CMK (cell line): ENCODE data around the gene RRP1.
"Not testable (repeated sequence)": the region's sequence is repeated elsewhere in the genome, so short reads cannot be mapped to it uniquely, and the experiment has no call there.

Experiments used
- DNase-seq: peaks from one replicate; pipeline ENCODE4 v3.0.0-alpha.2; 2010; ENCODE audit warnings: low read depth

Gene RRP1

DNA sequence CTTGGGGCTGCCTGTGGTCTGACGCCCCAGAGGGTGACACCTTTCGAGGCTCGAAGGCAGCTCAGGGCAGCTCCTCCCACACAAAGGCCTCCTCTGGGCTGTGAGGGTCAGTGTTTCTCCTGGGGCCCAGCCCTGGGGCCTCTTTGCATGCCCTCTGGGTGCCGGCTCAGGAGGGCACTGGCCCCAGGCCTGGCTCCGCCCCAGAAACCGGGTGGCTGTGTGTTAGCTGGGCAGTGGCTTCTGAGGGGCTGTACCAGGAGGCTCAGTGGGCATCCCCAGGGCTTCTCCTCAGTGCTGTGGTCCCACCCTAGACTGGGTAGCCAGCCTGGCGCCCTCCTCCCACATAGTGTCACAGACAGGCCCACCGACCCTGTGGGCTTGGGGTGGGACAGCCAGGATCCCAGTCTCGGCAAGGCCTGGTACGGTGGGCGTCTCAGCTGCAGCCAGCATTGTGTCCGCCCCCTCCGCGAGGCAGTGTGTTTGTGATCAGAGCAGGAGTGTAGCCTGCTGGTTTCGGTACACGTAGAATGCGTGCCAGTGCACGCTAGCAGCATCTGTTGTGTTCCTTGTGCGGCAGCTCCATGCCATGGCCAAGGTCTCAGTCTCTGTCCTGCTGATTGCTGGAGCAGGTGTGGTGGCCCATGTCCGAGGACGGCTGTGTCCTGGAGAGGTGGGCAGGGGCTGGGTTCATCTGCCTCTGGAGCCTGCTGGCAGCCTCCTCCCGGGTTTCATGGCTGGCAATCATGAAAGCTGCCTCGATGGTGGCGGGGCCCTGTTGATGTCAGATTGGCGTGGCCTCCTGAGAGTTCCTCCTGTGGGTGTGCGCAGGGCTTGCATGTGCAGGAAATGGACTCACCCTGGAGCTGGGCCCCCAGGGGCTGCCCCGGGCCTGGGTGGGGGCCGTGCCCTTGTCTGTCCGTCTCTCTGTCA is 28.0 kb downstream of the RRP1 start:
- no peak for DNase-seq

DNA sequence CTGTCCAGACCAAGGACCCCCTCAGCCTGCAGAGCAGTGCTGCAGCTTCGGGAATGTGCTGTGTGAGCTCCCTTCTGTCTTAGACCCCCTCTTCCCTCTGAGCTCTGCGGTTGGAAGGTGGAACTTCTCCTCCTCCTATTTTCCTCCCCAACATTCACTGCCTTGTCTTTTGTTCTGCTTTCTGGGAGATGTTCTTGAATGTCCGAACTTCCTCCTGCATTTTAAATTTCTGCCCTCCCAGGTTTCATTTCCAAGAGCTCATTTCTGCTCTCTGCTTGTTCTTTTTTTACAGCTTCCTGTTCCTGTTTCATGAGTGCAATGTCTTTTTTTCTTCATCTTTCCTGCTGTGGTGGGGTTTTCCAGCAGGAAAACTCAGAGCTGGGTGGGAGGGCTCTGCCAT is 29.3 kb downstream of the RRP1 start:
- no peak for DNase-seq

DNA sequence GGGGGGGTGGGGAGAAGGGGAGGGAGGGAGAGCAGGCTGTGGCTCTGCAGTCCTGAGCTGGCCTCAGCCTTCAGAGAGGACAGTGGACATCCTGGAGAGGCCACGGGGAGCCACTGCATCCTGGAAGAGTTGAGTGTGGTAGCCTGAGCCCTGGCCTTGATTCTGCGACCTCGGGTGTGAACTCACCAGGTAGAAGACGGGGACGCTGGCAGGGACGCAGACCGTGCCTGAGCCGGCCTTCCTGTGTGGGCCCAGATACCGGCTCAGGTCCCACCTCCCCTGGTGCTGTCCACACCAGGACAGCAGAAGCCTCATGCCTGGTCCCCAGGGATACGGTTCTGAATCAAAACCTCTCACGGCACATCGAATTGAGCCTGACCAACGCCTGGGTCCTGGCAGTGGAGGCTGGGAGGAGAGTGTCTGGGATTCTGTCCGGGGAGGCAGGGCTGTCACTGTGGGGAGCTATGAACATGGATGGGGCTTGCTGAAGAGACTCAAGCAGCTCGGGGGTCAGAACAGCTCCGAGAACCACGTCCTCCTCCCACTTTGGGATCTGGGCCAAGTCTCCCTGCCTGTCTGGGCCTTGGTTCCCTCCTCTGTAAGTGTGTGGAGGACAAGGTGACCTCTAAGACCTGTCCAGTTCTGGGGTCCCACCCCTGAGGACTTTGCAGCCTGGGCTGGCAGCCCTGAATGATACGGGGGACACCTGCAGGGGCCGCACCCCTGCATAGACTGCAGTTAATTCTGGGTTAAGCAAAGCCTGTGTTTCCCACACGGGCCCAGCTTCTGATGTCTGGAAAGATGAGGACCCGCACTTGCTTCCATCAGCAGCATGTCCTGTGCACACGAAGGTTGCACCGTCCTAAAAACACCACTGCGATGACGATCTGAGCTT is 30.4 kb downstream of the RRP1 start:
- DNase-seq = no peak

DNA sequence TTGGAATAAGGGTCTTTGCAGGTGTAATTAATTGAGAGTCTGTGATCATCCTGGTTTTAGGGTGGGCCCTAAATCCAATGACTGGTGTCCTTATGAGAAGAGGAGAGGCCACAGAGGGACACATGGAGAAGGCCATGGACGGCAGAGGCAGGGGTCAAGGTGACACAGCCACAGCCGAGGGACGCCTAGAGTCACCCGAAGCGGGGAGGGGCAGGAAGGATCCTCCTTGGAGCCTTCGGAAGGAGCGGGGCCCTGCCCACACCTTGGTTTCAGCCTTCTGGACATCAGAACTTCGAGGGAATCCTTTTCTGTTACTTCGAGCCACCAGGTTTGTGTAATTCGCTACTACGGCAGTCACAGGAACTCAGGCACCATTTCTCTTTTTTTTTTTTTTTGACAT is 31.1 kb downstream of the RRP1 start:
- no peak for DNase-seq

DNA sequence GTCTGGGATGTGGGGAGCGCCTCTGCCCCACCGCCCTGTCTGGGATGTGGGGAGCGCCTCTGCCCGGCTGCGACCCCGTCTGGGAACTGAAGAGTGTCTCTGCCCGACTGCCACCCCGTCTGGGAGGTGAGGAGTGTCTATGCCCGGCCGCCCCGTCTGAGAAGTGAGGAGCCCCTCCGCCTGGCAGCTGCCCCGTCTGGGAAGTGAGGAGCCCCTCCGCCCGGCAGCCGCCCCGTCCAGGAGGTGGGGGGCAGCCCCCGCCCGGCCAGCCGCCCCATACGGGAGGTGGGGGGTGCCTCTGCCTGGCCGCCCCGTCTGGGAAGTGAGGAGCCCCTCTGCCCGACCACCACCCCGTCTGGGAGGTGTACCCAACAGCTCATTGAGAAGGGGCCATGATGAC is 32.8 kb downstream of the RRP1 start:
- not testable (repeated sequence) for DNase-seq

DNA sequence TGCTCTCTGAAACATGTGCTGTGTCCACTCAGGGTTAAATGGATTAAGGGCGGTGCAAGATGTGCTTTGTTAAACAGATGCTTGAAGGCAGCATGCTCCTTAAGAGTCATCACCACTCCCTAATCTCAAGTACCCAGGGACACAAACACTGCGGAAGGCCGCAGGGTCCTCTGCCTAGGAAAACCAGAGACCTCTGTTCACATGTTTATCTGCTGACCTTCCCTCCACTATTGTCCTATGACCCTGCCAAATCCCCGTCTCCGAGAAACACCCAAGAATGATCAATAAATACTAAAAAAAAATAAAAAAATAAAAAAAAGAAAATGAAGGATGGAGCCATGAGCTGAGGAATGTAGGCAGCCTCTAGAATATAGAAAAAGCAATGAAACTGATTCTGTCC is 33.4 kb downstream of the RRP1 start:
- not testable (repeated sequence) for DNase-seq

DNA sequence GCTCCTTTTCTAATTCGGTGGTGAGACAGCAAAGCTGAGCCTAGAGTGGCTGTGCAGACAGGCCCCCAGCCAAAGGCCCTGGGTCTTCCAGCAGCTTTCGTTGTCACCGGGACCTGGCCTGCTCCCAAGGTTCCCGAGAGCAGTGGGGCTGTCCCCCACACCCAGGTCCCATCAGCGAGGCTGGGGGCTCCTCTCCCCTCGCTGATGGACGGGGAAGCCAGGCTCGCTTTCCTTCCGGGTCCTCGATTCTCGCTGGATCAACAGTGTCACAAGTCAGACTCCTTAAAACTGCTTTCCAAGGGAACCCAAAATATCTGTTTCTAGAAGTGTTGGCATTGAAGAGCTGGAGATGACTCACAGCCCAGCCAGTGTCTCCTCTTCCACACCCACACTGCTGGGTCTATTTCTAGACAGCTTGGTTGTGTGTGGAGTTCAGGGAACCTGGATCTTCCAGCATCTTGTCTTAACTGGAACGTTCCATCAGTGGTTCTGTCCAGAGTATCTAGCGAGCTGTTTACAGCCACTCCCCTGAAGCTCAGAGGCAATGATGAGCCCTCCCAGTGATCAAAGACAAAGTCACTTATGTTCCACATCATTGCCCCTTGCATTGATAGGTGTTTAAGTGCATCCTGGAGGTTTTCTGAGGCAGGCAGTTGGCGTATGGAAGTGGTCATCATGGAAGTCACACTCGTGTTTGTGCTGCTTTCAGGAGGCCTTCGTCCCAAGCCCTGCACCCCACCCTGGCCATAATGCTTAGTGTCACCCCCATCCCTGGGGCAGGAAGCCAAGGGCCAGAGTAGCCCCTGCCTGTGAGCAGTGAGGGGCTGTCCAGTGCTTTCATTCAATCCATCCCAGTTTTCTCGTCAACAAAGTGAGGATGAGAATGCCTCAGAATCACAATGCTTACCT is 35.2 kb downstream of the RRP1 start:
- no peak for DNase-seq

DNA sequence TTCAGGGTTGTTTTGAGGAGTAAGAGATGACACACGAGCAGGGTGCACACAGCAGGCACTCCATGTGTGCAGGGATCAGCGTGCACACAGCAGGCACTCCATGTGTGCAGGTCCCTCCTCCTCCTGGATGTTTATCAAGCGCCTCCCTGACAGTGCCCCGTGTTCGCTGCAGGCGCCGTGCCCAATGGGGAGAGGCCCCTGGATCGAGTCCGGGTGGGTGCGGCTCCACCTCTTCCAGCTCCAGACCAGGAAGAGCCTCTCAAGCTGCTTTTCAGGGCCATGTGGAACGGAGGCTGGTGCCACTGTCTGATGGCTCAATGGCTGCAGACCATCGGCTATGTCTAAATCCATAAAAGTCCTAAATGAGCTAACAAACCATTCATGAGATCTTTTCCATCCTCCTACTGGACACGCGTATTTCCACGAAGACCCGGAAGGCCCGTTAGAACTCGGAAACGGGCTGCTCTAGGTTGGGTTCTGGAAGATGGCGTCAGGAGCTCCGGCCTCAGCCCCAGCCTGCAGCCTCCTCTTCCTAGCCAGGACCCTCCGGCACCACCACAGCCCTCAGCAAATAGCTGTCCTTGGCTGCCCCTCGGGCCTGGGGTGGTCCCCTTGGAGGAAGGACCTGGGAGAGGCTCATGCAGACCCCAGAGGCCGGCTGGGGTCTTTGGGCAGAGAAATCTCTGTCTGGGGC is 36.0 kb downstream of the RRP1 start:
- no peak for DNase-seq

DNA sequence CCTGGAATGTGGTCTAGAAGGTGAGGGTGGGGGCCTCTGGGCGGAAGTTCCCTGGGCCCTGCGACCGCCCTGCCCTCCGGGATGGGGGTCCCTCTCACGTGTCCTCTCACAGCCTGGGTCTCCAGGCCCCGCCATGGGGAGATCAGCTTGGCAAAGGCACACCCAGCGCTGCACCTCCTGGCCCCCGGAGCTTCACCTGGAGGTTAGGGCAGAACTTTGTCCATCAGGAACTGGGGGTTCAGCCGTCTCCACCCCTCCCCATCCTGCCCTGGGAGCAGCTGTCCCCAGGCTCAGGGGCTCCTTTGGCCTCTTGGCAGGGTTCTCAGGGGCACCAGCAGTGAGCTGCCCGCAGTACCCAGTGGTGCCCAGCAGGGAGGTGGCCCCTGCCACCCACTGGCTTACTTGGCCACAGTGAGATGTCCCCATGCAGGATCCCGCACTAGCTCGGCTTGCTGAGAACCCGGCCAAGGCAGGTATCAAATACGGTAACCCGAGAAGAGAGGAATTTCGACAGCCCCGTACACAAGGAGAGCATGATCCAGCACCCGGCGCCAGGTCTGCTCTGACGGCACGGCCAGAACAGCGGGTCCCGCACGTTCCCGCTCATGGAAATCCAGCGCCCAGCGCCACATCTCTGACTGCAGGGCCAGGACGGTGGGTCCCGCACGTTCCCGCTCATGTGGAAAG is 36.7 kb downstream of the RRP1 start:
- DNase-seq = no peak

DNA sequence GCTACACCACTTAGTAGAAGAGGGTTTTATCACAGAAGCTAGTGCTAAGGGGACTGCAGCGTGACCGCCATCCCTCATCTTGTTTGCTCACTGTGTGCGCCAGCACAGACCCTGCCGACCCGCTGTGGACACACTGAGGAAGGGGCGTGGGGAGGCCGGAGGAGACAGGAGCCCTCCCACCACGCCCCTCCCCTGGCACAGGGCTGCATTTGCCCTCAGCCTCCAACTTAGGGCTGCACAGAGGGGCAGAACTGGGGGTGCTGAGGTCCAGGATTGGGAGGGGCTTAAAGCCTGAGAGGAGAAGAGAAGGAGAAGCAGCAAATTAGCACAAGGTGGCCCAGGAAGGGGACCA is 37.2 kb downstream of the RRP1 start:
- no peak for DNase-seq

DNA sequence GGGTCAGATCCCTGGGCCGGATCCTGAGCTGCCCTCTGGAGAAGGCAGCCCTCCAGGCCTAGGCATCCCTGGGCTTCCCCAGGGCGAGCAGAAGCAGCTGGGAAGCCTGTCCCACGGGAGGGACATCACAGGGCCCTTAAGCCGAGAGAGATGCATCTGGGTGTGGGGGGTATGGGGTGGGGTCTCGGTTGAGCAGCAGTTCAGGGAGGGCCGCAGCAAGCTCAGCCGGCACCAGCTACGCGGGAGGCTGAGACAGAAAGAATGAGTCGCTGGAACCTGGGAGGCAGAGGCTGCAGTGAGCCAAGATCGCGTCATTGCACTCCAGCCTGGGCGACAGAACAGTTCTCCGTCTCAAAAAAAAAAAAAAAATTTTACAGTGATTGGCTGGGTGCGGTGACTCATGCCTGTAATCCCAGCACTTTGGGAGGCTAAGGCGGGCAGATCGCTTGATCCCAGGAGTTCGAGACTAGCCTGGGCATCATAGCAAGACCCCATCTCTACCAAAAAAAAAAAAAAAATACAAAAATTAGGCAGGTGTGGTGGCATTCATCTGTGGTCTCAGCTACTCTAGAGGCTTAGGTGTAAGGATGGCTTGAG is 37.7 kb downstream of the RRP1 start:
- no peak for DNase-seq

DNA sequence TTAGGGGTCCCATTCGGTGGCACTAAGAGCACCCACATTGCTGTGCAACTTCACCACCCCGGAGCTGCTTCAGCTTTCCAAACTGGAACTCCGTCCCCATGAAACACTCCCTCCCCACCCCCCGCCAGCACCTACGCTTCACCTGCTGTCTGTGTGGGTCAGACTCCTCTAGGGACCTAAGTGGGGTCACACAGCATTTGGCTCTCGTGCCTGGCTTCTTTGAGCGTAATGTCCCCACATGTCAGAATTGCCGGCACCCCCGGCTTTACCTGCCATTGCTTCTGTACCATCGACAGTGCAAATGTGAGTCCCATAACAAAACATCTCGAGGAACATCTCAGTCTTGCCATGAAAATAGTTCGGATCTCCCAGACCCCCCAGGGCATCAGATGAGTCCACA is 39.8 kb downstream of the RRP1 start:
- DNase-seq = no peak

DNA sequence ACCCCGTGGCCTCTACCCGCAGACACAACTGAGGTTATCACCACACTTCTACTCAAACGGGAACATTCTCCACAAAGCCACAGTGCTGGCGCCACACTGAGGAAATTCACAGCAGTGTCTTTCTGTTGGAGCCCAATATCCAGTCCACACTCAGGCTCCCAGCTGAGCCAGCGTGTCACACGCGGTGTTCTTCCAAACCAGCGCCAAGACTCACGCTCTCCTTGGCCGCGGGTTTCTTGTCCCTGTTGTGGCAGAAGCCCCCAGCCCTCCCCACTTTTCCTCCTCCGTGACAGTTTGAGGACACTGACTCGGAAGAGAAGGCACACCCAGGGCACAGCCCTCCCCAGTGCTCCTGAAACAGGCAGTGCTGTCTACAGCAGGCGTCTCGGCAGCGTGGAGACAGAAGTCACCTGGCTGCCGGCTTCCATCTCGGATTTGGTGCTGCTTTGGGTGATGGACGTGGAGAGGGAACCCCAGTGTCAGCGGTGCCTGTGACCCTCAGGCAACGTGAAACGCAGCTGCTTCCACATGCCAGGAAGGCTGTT is 40.3 kb downstream of the RRP1 start:
- DNase-seq = no peak

DNA sequence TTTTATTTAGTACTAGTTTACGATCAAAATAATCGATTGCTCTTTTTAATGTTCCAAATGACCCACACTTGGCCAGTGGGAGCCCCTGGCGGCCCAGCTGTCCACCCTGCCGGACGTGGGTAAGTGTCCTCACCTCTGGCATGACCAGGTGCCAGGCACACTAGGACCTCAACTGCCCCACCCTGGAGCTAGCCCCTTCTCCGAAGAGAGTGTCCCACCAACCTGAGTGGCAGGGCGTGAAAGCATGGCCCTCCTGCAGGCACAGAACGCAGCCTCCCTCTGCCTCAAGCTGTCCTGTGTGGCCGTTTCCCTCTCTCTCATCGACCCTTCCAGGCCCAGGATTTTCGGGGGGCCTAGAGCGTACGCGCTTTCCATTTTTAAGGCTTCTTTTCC is 42.8 kb downstream of the RRP1 start:
- DNase-seq = no peak

DNA sequence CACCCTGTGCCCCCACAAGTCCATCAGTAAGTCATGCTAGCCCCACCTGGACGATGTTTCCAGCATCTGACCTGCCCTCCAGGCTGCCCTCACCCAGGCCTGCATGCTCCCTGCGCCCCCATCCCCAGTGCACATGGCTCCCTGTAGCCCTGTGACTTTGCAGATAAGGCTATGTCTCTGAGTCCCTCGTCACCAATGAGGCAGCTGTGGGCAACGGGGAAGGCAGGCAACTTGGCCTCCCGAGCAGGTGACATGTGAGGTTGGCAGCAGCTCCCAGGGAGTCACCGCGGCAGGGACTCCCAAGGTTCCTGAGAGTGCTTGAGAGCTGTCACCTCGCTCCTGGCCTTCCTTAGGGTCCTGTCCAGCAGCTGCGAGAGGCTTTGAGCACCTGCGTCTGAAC is 43.3 kb downstream of the RRP1 start:
- no peak for DNase-seq

DNA sequence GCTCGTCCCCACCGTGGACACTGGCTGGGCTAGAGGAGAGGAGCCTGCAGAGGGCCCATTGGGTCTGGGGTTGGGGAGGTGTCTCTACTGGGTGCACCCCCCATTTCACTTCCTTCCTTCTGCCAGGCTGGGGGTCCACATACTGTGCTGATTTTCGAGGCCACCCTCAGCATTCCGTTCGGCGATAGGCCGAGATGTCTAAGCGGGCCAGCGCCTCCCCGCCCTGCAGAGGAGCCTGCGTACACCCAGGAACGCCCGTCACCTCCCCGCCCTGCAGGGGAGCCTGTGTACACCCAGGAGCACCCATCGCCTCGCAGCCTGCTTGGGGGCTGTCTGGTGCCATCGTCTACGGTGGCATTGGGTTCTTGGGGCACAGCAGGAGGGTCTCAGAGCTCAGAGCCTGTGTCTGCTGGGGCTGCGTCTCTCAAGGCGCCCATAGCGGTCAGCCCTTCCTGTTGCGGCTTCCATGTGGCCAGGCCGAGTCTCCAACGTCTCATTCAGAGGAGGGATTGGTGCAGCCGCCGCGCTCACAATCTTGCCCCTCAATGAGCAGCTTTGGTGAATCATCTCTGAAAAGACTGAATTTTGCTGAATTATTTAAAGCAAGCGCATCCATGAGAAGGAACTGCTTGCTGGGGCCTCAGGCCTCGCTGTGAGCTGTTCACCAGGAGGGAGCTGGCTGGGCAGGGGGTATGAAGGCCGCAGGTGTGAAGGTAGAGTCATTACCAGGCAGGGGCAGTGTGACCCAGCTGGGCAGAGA is 44.9 kb downstream of the RRP1 start:
- peak; percentile 89 for DNase-seq

DNA sequence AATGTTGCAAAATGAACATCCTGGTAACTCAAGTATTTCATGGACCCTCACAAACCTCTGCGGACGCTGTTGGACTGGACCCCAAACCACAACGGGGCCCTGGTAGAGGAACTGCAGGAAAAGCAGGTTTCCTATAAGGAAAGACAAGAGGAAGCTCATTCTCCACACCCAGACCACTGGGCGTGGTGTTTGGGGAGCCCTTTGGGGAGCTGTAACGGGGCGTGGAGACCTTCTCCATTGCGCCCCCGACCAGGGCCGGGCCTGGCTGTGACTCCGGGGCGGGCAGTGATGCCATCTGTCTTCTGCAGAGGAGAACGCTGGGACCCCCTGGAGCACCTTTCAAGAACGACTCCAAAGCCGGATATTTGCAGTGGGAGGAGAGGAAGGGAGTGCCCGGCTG is 45.7 kb downstream of the RRP1 start:
- peak; percentile 56 for DNase-seq

DNA sequence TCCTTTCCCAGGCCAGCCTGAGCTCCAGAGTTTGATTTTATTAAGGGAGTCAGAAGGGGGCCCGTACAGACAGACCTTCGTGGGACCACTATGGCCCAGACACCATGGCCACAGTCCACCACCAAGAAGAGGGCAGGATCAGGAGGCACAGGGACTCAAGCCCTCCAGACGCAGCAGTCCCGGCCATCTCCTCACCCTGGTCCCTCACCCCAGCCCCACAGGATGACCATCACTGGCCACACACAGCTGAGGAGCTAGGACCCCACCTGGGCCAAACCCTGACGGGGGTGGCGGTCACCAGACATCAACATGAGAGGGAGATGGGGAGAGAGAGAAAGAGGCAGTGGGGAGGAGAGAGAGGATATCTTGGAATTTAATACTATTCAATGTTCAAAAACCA is 46.5 kb downstream of the RRP1 start:
- DNase-seq = no peak

DNA sequence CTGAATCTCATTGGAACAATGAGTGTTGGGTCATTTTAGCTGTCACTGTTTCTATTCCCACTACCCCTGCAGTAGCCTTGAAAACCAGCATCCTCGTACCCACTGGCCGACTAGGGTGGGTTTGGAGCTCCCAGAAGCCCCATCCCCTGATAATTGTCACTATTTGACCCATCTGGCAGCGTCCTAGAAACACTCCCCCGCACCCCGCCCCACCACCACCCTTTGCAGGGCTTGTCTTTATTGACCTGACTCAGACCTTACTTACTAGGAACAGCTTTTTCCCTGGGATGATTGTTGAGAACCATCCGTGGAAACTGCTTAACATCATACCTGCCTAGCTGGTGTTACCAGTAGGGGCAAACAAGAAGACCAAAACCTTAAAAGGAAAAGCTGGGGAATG is 47.2 kb downstream of the RRP1 start:
- no peak for DNase-seq
